Activated CD8-positive, alpha-beta T cell treated with anti-CD3 and anti-CD28 coated beads for 36 hours (primary cell): ENCODE results near the gene IRAK3. TPM values are rescaled to one million over a fixed set of nuclear protein-coding genes. Genes with fewer than 3 reads are reported as not detected.
"Not testable (repeated sequence)": the region's sequence is repeated elsewhere in the genome, so short reads cannot be mapped to it uniquely, and the experiment has no call there.

Experiments used
- ATAC-seq: fragments of 200-7000 bp; cut with Tn5 transposase; one replicate; pipeline ENCODE4 v1.10.0; 2021; ENCODE audit warnings: mild to moderate bottlenecking, moderate library complexity
- CTCF ChIA-PET: fragments of 350-600 bp; sonication (Branson Sonifier 250); formaldehyde crosslinking; loops from one replicate; lab custom pipeline; 2021; ENCODE audit warnings: antibody characterized with exemption; lab: Charles Lee
- POLR2A ChIA-PET: fragments of 350-600 bp; sonication (Branson Sonifier 250); formaldehyde crosslinking; loops from one replicate; lab custom pipeline; 2021; ENCODE audit warnings: antibody characterized with exemption; lab: Charles Lee
- DNase-seq: peaks from one replicate; pipeline ENCODE4 v3.0.0-alpha.2; 2020
- H3K27ac Mint-ChIP-seq: one replicate; pipeline ENCODE4 v1.8.0; 2021; ENCODE audit warnings: mild to moderate bottlenecking, mixed read lengths
- H3K27me3 Mint-ChIP-seq: one replicate; pipeline ENCODE4 v1.8.0; 2021; ENCODE audit warnings: mixed read lengths
- H3K36me3 Mint-ChIP-seq: one replicate; pipeline ENCODE4 v1.8.0; 2021; ENCODE audit warnings: low read depth, mixed read lengths
- H3K4me1 Mint-ChIP-seq: one replicate; pipeline ENCODE4 v1.8.0; 2021; ENCODE audit warnings: low read depth, mixed read lengths
- H3K4me3 Mint-ChIP-seq: one replicate; pipeline ENCODE4 v1.8.0; 2021; ENCODE audit warnings: mild to moderate bottlenecking, moderate library complexity, mixed read lengths
- H3K9me3 Mint-ChIP-seq: one replicate; pipeline ENCODE4 v1.8.0; 2021; ENCODE audit warnings: mixed read lengths
- CTCF ChIP-seq: fragments of 200-600 bp; IDR thresholded peaks from one replicate; pipeline ENCODE4 v1.8.0; 2022; ENCODE audit warnings: antibody characterized with exemption, mild to moderate bottlenecking
- intact Hi-C: fragments of 100-400 bp; cut with micrococcal nuclease; formaldehyde crosslinking; loops from one replicate; pipeline ENCODE4 v1.10.0; 2022
- total RNA-seq, 2 experiments: library from RNA; stranded (reverse); gene quantifications; one replicate each; pipeline ENCODE4 v1.2.3, GENCODE V29; 2021

Gene IRAK3
- total RNA-seq, 2 experiments from 2014 or later: 0.31 to 0.34 TPM

DNA sequence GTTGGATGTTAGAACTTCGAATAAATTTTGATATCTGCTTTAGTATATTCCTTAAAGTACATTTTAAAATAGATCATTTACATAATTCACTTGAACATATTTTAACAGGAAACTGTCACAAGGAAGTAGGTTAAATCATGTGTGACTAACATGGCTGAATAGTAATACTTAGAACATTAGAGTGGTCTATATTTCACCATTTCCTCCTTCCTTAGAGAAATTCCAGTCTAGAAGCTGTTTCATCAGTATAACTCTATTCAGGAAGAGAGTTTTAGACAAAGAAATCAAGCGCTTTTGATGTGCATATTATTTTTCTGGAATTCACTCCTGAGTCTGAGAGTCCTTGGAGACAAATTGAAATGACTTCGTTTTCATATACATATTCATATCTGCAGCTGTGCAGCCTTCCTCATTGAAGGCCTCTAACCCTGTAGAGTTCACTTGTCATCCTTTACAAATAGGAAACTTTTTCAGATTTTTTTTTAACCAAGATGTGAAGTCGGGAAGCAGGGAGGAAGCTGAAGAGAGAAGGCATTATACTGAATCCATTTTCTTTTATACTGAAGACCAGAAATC, 28.4 kb downstream of the IRAK3 start:
- intact Hi-C loops: no loop called here
- ChIA-PET POLR2A (no interaction called here), CTCF (no interaction called here)
- ATAC-seq (no peak), DNase-seq (no peak)
- no peak overlapping the region for H3K4me3 Mint-ChIP-seq
- peaks cover 3% of the 10 kb centered on the region for H3K4me1 Mint-ChIP-seq
- H3K27me3 Mint-ChIP-seq: peaks cover 16% of the 10 kb centered on the region
- H3K9me3 Mint-ChIP-seq: peaks cover 5% of the 10 kb centered on the region
- no peak for TF ChIP-seq CTCF
- peaks cover 2% of the 10 kb centered on the region for H3K36me3 Mint-ChIP-seq
- no peak overlapping the region for H3K27ac Mint-ChIP-seq

DNA sequence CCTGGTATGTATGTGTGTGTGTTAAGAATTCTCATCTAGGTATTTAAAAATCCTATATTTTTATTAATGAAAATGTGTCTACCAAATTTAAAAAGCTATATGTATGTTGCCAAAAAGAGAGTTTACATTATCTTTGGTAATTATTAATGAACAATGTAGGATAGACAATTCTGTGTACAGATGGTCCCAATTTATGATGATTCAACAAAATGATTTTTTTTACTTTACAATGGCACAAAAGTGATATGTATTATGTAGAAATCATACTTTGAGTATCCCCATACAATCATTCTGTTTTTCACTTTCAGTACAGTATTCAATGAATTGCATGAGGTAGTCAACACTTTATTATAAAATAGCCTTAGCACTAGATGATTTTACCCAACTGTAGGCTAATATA, 39.4 kb downstream of the IRAK3 start:
- H3K4me3 Mint-ChIP-seq: no peak overlapping the region
- no peaks in the 10 kb centered on the region for H3K4me1 Mint-ChIP-seq
- H3K27me3 Mint-ChIP-seq: peaks cover 3% of the 10 kb centered on the region
- intact Hi-C loops: no loop called here
- no peak overlapping the region for H3K27ac Mint-ChIP-seq
- ATAC-seq: no peak
- no peaks in the 10 kb centered on the region for H3K9me3 Mint-ChIP-seq
- no peak for DNase-seq
- ChIA-PET CTCF (interaction anchor here (1.5 kb wide), 1 partner anchor 14 kb away, joined by 3 read pairs; no protein-coding TSS in a partner anchor), POLR2A (no interaction called here)
- no peaks in the 10 kb centered on the region for H3K36me3 Mint-ChIP-seq
- no peak for TF ChIP-seq CTCF

DNA sequence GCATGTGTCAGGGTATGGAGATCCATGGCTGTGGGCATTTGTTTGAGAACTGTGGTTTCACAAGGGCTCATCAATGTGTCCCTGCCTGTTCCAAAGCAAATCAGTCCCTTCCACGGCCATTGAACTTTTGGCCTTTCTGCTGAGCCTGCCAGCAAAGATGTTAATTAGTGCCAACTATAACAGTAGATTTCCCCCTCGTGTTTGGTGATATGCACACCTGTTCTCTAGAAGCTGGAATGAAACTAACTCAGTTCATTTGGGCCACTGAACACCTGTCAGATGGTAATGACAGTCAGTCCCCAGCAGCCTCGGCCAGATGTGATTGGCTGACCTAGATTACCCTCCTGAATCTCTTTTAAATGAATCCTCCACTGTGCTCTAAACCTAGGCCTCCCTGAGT, 43.2 kb downstream of the IRAK3 start:
- Mint-ChIP-seq H3K27me3 (peaks cover 24% of the 10 kb centered on the region), H3K27ac (no peak overlapping the region), H3K9me3 (no peaks in the 10 kb centered on the region), H3K4me3 (no peak overlapping the region), H3K36me3 (no peaks in the 10 kb centered on the region), H3K4me1 (peaks cover 3% of the 10 kb centered on the region)
- TF ChIP-seq CTCF: no peak
- POLR2A ChIA-PET: no interaction called here
- no peak for ATAC-seq
- DNase-seq: no peak
- intact Hi-C loops: no loop called here
- CTCF ChIA-PET: interaction anchor here (1.1 kb wide), 1 partner anchor 87 kb away, joined by 3 read pairs; no protein-coding TSS in a partner anchor

DNA sequence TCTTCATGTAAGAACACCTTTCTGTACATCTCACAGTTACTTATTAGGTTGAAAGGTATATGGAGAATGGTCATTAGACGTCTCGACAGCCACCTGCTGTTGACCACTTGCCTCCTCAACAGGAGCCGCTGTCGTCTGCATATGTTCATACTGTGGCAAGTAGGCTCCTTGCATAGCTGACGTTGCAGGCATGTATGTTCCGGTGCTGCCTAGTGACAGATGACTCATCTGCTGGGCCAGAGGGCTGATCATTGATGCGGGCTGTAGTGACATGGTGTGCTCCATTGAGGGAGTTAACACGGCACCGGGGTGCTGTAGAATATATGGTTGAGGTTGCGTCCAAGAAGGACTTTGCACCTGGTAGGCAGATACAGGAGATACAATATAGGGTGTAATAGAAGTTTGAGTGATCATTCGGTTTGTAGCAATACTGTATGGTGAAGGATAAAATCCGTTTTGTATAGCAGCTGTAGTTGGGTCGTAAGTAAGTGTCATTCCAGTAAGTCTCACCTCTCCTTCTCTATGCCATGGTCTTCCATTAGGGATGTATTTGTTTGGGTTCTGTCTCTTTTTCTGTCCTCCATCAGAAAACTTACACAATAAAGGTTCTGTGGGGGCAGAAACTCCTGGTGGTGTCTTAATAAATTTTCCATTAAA, 45.2 kb downstream of the IRAK3 start:
- intact Hi-C loops, H3K4me1 Mint-ChIP-seq: not testable (repeated sequence)

GRCh38 chr12:66234773-66235625, 46.0 kb downstream of the IRAK3 start:
- H3K27ac Mint-ChIP-seq, H3K36me3 Mint-ChIP-seq, intact Hi-C loops, H3K4me1 Mint-ChIP-seq, H3K9me3 Mint-ChIP-seq: not testable (repeated sequence)
- ATAC-seq: peak; percentile 80
- Mint-ChIP-seq H3K27me3 (peaks cover 27% of the 10 kb centered on the region), H3K4me3 (peak overlapping the region; percentile 54)
- DNase-seq: peak; percentile 38
- CTCF ChIA-PET: interaction anchor here (0.7 to 2.8 kb wide), 10 partner anchors 9 to 93 kb away, joined by 3 to 9 read pairs (median 5); no protein-coding TSS in a partner anchor
- POLR2A ChIA-PET: interaction anchor here (1.0 to 1.2 kb wide), 2 partner anchors 32 to 44 kb away, joined by 3 read pairs; no protein-coding TSS in a partner anchor

More for the DNA sequence above, 45.2 kb downstream of the IRAK3 start:
- H3K36me3 Mint-ChIP-seq, H3K9me3 Mint-ChIP-seq, H3K27ac Mint-ChIP-seq, POLR2A ChIA-PET: not testable (repeated sequence)
- ATAC-seq (peak; percentile 55), DNase-seq (peak; percentile 41)
- CTCF ChIA-PET: interaction anchor here (2.8 kb wide), 1 partner anchor 36 kb away, joined by 7 read pairs; no protein-coding TSS in a partner anchor
- peaks cover 27% of the 10 kb centered on the region for H3K27me3 Mint-ChIP-seq
- H3K4me3 Mint-ChIP-seq: peak overlapping the region; percentile 10
